Globus pallidus (tissue), 1 donor: ENCODE results near the gene STX10.
A peak's percentile ranks its signal among the peaks of the same experiment; 100 is the strongest.
"Not testable (repeated sequence)": the region's sequence is repeated elsewhere in the genome, so short reads cannot be mapped to it uniquely, and the experiment has no call there.

Experiments used
- DNase-seq: peaks from one replicate; pipeline ENCODE4 v3.0.0-alpha.2; 2015; ENCODE audit warnings: low spot score

STX10 gene

GRCh38 chr19:13150187-13150930, at the start of gene STX10, which contains the start of gene IER2:
TSS of gene STX10 (minus strand) at chr19:13150375. CDS start at chr19:13150173, 202 bp downstream.
TSS of gene IER2 (plus strand) at chr19:13150411. CDS start at chr19:13153187, 2,776 bp downstream.
- peak; percentile 96 for DNase-seq

- DNase-seq: no peak
Observed at GRCh38 chr19:13198634-13199033, 48.5 kb upstream of the STX10 start.

GRCh38 chr19:13195678-13196077, 45.5 kb upstream of the STX10 start:
- no peak for DNase-seq

DNA sequence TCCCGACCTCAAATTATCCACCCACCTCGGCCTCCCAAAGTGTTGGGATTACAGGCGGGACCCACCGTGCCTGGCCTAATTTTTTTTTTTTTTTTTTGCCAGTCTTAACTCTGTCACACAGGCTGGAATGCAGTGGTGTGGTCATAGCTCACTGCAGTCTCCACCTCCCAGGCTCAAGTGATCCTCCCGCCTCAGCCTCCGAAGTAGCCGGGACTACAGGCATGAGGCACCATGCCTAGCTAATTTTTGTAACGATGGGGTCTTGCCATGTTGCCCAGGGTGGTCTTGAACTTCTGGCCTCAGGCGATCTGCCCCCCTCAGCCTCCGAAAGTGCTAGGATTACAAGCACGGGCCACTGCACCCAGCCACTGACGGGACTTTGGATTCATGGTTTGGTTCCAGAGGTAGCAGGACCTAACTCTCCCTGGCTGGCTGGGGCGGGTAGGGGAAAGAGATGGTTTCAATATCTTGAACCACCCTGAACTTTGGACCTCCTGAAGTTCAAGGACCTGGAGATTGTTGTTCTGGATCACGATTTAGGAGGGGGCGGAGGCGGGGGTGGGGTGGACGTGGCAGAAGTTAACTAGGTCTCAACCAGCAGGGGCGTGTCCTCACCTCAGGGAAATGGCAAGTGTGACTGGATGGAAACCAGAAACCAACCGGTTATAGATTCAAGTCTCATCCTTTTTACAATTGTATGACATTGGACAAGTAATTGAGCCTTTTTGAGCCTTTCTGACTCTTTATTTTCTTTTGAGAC, 40.8 kb upstream of the STX10 start:
- no peak for DNase-seq

DNA sequence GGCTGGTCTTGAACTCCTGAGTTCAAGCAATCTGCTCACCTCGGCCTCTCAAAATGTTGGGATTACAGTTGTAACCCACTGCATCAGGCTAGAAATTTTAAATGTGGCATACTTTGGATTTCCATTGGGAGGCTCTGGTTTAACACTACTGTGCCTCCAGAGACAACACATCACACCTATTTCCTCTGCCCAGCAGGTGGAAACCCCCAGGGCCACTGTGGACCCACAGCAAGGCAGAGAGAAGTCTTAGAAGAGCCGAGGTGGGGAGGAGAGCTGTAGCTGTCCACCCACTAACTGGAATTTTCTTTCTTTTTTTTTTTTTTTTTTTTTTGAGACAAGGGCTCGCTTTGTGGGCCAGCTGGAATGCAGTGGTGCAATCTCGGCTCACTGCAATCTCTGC, 39.4 kb upstream of the STX10 start:
- DNase-seq: no peak

GRCh38 chr19:13187419-13187818, 37.2 kb upstream of the STX10 start:
- no peak for DNase-seq

- DNase-seq: not testable (repeated sequence)
Observed at GRCh38 chr19:13186688-13187087, 36.5 kb upstream of the STX10 start.

GRCh38 chr19:13185763-13186657, 35.8 kb upstream of the STX10 start:
- not testable (repeated sequence) for DNase-seq

DNA sequence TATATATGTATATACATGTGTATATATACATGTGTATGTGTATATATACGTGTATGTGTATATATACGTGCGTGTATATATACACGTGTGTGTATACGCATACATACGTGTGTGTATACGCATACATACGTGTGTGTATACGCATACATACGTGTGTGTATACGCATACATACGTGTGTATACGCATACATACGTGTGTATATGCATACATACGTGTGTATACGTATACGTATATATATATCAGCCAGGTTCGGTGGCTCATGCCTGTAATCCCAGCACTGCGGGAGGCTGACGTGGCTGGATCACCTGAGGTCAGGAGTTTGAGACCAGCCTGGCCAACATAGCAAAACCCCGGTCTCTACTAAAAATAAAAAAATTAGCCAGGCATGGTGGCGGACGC, 34.8 kb upstream of the STX10 start:
- not testable (repeated sequence) for DNase-seq

DNA sequence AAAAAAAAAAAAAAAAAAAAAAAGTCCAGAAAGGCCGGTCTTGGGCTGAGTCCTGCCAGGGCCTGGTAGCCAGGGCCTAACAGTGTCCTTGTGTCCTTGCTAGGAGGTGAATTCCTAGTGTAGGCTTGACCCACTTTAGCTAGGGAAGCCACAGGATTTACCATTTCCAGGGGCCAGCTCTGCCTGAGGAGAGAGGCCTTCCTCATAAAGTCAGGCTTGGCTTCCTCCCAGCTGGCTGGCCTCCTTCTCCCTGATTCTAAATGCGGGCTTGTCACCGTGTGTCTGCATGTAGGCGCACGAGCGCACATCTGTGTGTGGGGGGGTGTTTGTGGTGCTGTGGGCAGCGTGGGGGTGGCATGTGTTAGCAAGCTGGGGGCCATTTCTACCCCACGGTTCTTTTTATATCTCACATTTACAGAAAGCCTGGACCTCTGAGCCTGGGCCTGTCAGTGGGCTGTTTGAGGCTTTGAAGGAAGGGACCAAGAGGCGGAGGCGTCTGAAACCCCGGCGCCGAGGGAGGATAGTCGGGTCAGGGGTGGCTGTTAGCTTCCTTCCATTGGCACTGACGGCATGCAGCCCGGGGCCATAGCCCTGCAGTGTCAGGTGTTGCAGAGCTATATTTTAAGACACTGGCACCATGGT, 31.7 kb upstream of the STX10 start:
- DNase-seq: peak; percentile 46

- DNase-seq: not testable (repeated sequence)
Observed at GRCh38 chr19:13178291-13178690, 28.1 kb upstream of the STX10 start.

DNA sequence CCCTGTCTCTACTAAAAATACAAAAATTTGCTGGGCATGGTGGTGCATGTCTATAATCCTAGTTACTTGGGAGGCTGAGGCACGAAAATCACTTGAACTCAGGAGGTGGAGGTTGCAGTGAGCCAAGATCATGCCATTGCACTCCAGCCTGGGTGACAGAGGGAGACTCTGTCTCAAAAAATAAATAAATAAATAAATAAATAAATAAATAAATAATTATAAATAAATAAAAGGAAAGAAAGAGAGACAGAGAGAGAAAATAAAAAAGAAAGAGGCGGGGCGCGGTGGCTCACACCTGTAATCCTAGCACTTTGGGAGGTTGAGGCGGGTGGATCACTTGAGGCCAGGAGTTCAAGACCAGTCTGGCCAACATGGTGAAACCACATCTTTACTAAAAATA, 27.4 kb upstream of the STX10 start:
- not testable (repeated sequence) for DNase-seq

GRCh38 chr19:13176345-13176744, 26.2 kb upstream of the STX10 start:
- no peak for DNase-seq

- DNase-seq: no peak
Observed at GRCh38 chr19:13173139-13173737, 23.1 kb upstream of the STX10 start.

DNA sequence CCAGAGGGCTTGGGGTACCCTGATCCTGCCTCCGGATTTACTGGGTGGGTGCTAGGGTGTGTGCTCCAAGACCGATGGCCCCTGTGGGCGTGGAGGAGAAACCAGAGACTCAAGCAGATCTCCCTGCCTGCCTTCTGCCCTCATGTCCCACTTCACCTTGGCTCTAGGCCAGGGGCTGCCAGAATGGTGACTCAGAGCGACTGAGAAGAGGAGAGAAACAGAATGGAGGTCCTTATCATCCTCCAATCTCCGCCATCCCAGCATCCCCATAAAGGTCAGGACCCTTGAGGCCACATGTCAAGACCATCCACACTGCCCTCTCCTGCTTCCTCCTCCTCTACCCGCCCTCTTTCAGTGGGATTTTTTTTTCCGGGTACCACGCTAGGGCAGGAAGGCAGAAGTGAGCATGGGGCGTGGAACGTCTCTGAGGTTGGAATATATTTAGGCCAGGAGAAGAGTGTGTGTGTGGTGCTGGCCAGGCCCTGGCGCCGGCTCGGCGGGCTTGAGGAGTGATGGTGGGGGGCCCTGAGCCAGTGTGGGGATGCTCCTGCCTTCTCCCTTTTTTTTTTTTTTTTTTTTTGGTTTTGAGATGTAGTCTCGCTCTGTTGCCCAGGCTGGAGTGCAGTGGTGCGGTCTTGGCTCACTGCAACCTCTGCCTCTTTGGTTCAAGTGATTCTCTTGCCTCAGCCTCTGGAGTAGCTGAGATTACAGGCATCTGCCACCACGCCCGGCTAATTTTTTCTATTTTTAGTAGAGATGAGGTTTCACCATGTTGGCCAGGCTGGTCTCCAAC, 22.4 kb upstream of the STX10 start:
- DNase-seq: no peak

DNA sequence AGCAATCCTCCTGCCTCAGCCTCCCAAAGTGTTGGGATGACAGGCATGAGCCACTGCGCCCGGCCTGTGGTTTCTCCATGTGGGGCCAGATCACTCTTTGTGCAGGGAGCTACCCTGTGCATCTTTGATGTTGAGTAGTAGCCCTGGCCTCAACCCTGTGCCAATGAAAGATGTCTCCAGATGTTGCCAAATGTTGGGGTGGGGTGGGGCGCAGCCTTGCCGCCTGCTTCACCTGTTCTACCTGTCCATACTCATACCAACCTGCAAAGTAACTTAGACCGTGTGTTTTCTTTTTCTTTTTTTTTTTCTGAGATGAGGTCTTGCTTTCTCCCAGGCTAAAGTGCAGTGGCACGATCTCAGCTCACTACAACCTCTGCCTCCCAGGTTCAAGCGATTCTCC, 21.0 kb upstream of the STX10 start:
- DNase-seq: no peak

DNA sequence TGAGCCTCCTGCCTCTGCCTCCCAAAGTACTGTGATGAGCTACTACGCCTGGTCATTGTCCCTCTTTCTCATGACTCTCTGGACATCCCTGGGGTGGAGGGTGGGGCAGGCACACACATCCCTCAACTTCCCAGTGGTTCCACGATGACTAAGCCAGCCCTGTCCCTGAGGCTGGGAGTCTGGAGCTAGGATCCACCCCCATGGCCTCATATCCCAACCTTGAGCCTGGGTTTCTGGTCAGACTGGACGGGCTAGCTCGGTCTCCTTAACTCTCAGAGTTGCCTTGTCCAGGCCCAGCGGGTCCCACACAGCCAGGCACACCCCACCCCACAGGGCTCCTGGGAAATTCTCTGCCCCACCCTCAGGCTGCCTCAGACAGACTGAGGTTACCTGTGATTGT, 19.6 kb upstream of the STX10 start:
- no peak for DNase-seq

DNA sequence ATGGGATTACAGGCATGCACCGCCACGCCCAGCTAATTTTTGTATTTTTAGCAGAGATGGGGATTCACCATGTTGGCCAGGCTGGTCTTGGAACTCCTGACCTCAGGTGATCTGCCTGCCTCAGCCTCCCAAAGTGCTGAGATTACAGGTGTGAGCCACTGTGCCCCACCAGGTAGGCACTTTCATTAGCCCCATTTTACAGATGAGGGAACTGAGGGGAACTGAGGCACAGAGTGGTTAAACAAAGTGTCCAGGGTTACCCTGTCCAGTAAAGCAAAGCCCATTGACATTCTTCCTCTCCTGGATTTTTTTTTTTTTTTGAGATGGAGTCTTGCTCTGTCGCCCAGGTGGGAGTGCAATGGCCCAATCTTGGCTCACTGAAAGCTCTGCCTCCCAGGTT, 16.0 kb upstream of the STX10 start:
- DNase-seq: not testable (repeated sequence)

- DNase-seq: no peak
Observed at GRCh38 chr19:13165162-13165997, 15.2 kb upstream of the STX10 start.
